Smooth muscle cell (in vitro differentiated cells): ENCODE data around the gene BID. TPM values are rescaled to one million over a fixed set of nuclear protein-coding genes. Genes with fewer than 3 reads are reported as not detected.

Source experiments
- DNase-seq: peaks from one replicate; lab custom pipeline; 2025; ENCODE audit not compliant: unreplicated experiment; lab: John Stamatoyannopoulos, UW
- H2AFZ ChIP-seq: fragments of 200-600 bp; sonication (generic); 2 replicates; pipeline ENCODE4 v1.6.0; 2016; ENCODE audit warnings: antibody characterized with exemption, low read depth, mild to moderate bottlenecking
- H3F3A ChIP-seq: fragments of 200-600 bp; sonication (generic); 2 replicates; pipeline ENCODE4 v1.6.0; 2017; ENCODE audit warnings: antibody characterized with exemption, low read depth
- H3K27ac ChIP-seq: fragments of 200-600 bp; sonication (generic); 2 replicates; pipeline ENCODE4 v1.5.1; 2016; ENCODE audit warnings: low read depth, mild to moderate bottlenecking
- H3K27me3 ChIP-seq: fragments of 200-600 bp; sonication (generic); 2 replicates; pipeline ENCODE4 v1.6.1; 2016; ENCODE audit warnings: low read depth, mild to moderate bottlenecking
- H3K36me3 ChIP-seq: fragments of 200-600 bp; sonication (generic); 2 replicates; pipeline ENCODE4 v1.5.1; 2016; ENCODE audit warnings: low read depth
- H3K4me1 ChIP-seq: fragments of 200-600 bp; sonication (generic); 2 replicates; pipeline ENCODE4 v1.5.1; 2016; ENCODE audit warnings: low read depth
- H3K4me2 ChIP-seq: fragments of 200-600 bp; sonication (generic); 2 replicates; pipeline ENCODE4 v1.6.0; 2016; ENCODE audit warnings: mild to moderate bottlenecking
- H3K4me3 ChIP-seq: fragments of 200-600 bp; sonication (generic); 2 replicates; pipeline ENCODE4 v1.5.1; 2016; ENCODE audit warnings: mild to moderate bottlenecking
- H3K79me2 ChIP-seq: fragments of 200-600 bp; sonication (generic); 2 replicates; pipeline ENCODE4 v1.6.0; 2016; ENCODE audit warnings: low read depth, mild to moderate bottlenecking
- H3K9ac ChIP-seq: fragments of 200-600 bp; sonication (generic); 2 replicates; pipeline ENCODE4 v1.6.0; 2016; ENCODE audit warnings: low read depth
- H3K9me3 ChIP-seq: fragments of 200-600 bp; sonication (generic); replicated peaks from 2 replicates; pipeline ENCODE4 v1.5.1; 2016; ENCODE audit warnings: low read depth
- H4K20me1 ChIP-seq: fragments of 200-600 bp; sonication (generic); 2 replicates; pipeline ENCODE4 v1.6.0; 2016; ENCODE audit warnings: low read depth
- WGBS: methylation state at CpG from one replicate; pipeline ENCODE4 v1.1.7; 2016; ENCODE audit warnings: low lambda C conversion rate; 5-methylcytosine and 5-hydroxymethylcytosine counted together
- polyA plus RNA-seq: library from polyadenylated mRNA; unstranded; fragments of >200 nt; fragmentation: Nextera tagmentation; extraction: Ambion mirVana; gene quantifications from 2 replicates; pipeline ENCODE4 v1.2.1, GENCODE V29; 2016
- total RNA-seq: library from RNA; depleted of rRNA; stranded (reverse); fragments of >200 nt; gene quantifications from 2 replicates; pipeline ENCODE4 v1.2.3, GENCODE V29; 2014
- TF ChIP-seq, protein P1 (sequence below): fragments of 200-600 bp; sonication (generic); IDR thresholded peaks from 2 replicates; pipeline ENCODE4 v1.5.1; 2017; ENCODE audit warnings: borderline replicate concordance, mild to moderate bottlenecking, antibody characterized with exemption; ENCODE audit not compliant: insufficient read depth, poor library complexity, severe bottlenecking

The BID gene
- total and polyA plus RNA-seq, 2 experiments from 2014 or later, result 8.1 to 26.9 TPM

- Histone ChIP-seq H3K79me2 (no peaks in the 10 kb centered on the region), H3K27ac (no peak overlapping the region), H3K36me3 (no peaks in the 10 kb centered on the region), H4K20me1 (no peaks in the 10 kb centered on the region), H3K4me3 (no peak overlapping the region), H3F3A (no peaks in the 10 kb centered on the region), H3K4me1 (no peaks in the 10 kb centered on the region), H2AFZ (no peak overlapping the region), H3K9ac (no peak overlapping the region), H3K27me3 (no peaks in the 10 kb centered on the region), H3K4me2 (no peak overlapping the region), H3K9me3 (no peaks in the 10 kb centered on the region)
- WGBS, result 75% methylated on average over 17 of the region's 18 CpGs
- TF ChIP-seq, protein P1, sequence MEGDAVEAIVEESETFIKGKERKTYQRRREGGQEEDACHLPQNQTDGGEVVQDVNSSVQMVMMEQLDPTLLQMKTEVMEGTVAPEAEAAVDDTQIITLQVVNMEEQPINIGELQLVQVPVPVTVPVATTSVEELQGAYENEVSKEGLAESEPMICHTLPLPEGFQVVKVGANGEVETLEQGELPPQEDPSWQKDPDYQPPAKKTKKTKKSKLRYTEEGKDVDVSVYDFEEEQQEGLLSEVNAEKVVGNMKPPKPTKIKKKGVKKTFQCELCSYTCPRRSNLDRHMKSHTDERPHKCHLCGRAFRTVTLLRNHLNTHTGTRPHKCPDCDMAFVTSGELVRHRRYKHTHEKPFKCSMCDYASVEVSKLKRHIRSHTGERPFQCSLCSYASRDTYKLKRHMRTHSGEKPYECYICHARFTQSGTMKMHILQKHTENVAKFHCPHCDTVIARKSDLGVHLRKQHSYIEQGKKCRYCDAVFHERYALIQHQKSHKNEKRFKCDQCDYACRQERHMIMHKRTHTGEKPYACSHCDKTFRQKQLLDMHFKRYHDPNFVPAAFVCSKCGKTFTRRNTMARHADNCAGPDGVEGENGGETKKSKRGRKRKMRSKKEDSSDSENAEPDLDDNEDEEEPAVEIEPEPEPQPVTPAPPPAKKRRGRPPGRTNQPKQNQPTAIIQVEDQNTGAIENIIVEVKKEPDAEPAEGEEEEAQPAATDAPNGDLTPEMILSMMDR, result no peak
- no peak for DNase-seq
Observed at GRCh38 chr22:17741866-17742526, 32.3 kb downstream of the BID start.

- TF ChIP-seq, protein P1, result no peak
- DNase-seq, result no peak
- no peak overlapping the region for H3K4me3 ChIP-seq
- no peaks in the 10 kb centered on the region for H3K36me3 ChIP-seq
- H3K9ac ChIP-seq, result no peak overlapping the region
- no peaks in the 10 kb centered on the region for H4K20me1 ChIP-seq
- 93% methylated on average over 34 of the region's 36 CpGs for WGBS
- H3K4me1 ChIP-seq, result no peaks in the 10 kb centered on the region
- H3F3A ChIP-seq, result no peaks in the 10 kb centered on the region
- no peaks in the 10 kb centered on the region for H3K27me3 ChIP-seq
- no peak overlapping the region for H2AFZ ChIP-seq
- no peaks in the 10 kb centered on the region for H3K79me2 ChIP-seq
- no peak overlapping the region for H3K4me2 ChIP-seq
- no peak overlapping the region for H3K27ac ChIP-seq
- H3K9me3 ChIP-seq, result no peaks in the 10 kb centered on the region
Observed at GRCh38 chr22:17739196-17739975, 34.9 kb downstream of the BID start.

- Histone ChIP-seq H3K9me3 (no peaks in the 10 kb centered on the region), H3F3A (peaks cover under 1% of the 10 kb centered on the region), H2AFZ (no peak overlapping the region), H3K9ac (no peak overlapping the region), H3K79me2 (no peaks in the 10 kb centered on the region), H3K4me3 (no peak overlapping the region), H3K4me1 (no peaks in the 10 kb centered on the region), H4K20me1 (no peaks in the 10 kb centered on the region), H3K27ac (no peak overlapping the region), H3K4me2 (no peak overlapping the region), H3K36me3 (no peaks in the 10 kb centered on the region), H3K27me3 (no peaks in the 10 kb centered on the region)
- 93% methylated on average over 21 of the region's 21 CpGs for WGBS
- no peak for DNase-seq
- TF ChIP-seq, protein P1, result no peak
Observed at GRCh38 chr22:17738386-17739128, 35.7 kb downstream of the BID start.
